HepG2 (cell line): ENCODE results near the gene C20orf96. TPM values are rescaled to one million over a fixed set of nuclear protein-coding genes. Genes with fewer than 3 reads are reported as not detected.
A peak's percentile ranks its signal among the peaks of the same experiment; 100 is the strongest.

ENCODE experiments used
- CHCHD3 ChIP-seq: sonication (generic); formaldehyde crosslinking; IDR thresholded peaks from 2 replicates; pipeline ENCODE4 v1.8.0; 2022; ENCODE audit warnings: mild to moderate bottlenecking, missing genetic modification reagents, moderate library complexity
- DPF2 ChIP-seq: sonication (generic); formaldehyde crosslinking; IDR thresholded peaks from 2 replicates; pipeline ENCODE4 v1.4.0; 2020; ENCODE audit warnings: mild to moderate bottlenecking, low read depth, missing genetic modification reagents, borderline replicate concordance
- HDAC1 ChIP-seq: sonication (generic); formaldehyde crosslinking; IDR thresholded peaks from 2 replicates; pipeline ENCODE4 v1.5.1; 2020; ENCODE audit warnings: mild to moderate bottlenecking, missing genetic modification reagents
- JUND ChIP-seq: sonication (generic); formaldehyde crosslinking; IDR thresholded peaks from 2 replicates; pipeline ENCODE4 v1.8.0; 2022; ENCODE audit warnings: mild to moderate bottlenecking, missing genetic modification reagents
- KDM2A ChIP-seq: sonication (generic); formaldehyde crosslinking; IDR thresholded peaks from 2 replicates; pipeline ENCODE4 v1.4.0; 2020; ENCODE audit warnings: low read depth, missing genetic modification reagents, borderline replicate concordance
- PAF1 ChIP-seq: IDR thresholded peaks from 2 replicates; pipeline ENCODE4 v1.6.1; 2016; ENCODE audit warnings: missing genetic modification reagents, missing compliant biosample characterization
- SSRP1 ChIP-seq: IDR thresholded peaks from 2 replicates; pipeline ENCODE4 v1.6.1; 2016; ENCODE audit warnings: control low read depth
- TFDP1 ChIP-seq: IDR thresholded peaks from 2 replicates; pipeline ENCODE4 v1.6.1; 2016; ENCODE audit warnings: missing compliant biosample characterization, missing genetic modification reagents, borderline replicate concordance
- ZFX ChIP-seq: sonication (generic); formaldehyde crosslinking; IDR thresholded peaks from 2 replicates; pipeline ENCODE4 v1.4.0; 2020; ENCODE audit warnings: mild to moderate bottlenecking, low read depth, missing genetic modification reagents, moderate library complexity
- ZNF512B ChIP-seq: sonication (generic); formaldehyde crosslinking; IDR thresholded peaks from 2 replicates; pipeline ENCODE4 v1.5.1; 2020; ENCODE audit warnings: missing genetic modification reagents, mild to moderate bottlenecking, borderline replicate concordance
- ZNF530 ChIP-seq: sonication (generic); formaldehyde crosslinking; IDR thresholded peaks from 2 replicates; pipeline ENCODE4 v1.5.0; 2020; ENCODE audit warnings: low read depth, mild to moderate bottlenecking, missing genetic modification reagents
- ZNF776 ChIP-seq: sonication (generic); formaldehyde crosslinking; IDR thresholded peaks from 2 replicates; pipeline ENCODE4 v1.4.0; 2020; ENCODE audit warnings: mild to moderate bottlenecking, missing genetic modification reagents
- ZNF839 ChIP-seq: sonication (generic); formaldehyde crosslinking; IDR thresholded peaks from 2 replicates; pipeline ENCODE4 v1.4.0; 2020; ENCODE audit warnings: missing genetic modification reagents, mild to moderate bottlenecking, borderline replicate concordance
- polyA plus RNA-seq, 8 experiments: library from polyadenylated mRNA; depleted of rRNA in 3 of 8; stranded (reverse) in 7 of 8; unstranded in 1 of 8; fragments of >200 nt; fragmentation: Illumina TruSeq in 4 of 8; extraction: Trizol in 4 of 8; gene quantifications; 2 replicates each; pipeline versions ENCODE4 v1.2.1 to v1.2.3, GENCODE V29; 2011 to 2016; ENCODE audit warnings: low read depth in 4 of 8, missing spikeins in 1 of 8, mixed read lengths in 1 of 8; ENCODE audit not compliant: insufficient read depth in 1 of 8
- total RNA-seq, 5 experiments: library from RNA; depleted of rRNA; stranded (reverse); fragments of >200 nt; fragmentation: Illumina TruSeq; extraction: Trizol; gene quantifications; 2 replicates each; pipeline ENCODE4 v1.2.3, GENCODE V29; 2016; ENCODE audit warnings: low read depth in 1 of 5
- TF ChIP-seq, protein P1 (sequence below): sonication (generic); formaldehyde crosslinking; IDR thresholded peaks from 2 replicates; pipeline ENCODE4 v1.5.1; 2020; ENCODE audit warnings: mild to moderate bottlenecking, moderate library complexity, missing genetic modification reagents
- TF ChIP-seq, protein P2 (sequence below): sonication (generic); formaldehyde crosslinking; IDR thresholded peaks from 2 replicates; pipeline ENCODE4 v1.4.0; 2020; ENCODE audit warnings: missing genetic modification reagents

Gene C20orf96
- total and polyA plus RNA-seq, 2 of the 13 experiments (the other 11 are each of a cell fraction or from before 2014, with no cell fraction given), result 3.8 to 20.6 TPM

- TF ChIP-seq, protein P1, sequence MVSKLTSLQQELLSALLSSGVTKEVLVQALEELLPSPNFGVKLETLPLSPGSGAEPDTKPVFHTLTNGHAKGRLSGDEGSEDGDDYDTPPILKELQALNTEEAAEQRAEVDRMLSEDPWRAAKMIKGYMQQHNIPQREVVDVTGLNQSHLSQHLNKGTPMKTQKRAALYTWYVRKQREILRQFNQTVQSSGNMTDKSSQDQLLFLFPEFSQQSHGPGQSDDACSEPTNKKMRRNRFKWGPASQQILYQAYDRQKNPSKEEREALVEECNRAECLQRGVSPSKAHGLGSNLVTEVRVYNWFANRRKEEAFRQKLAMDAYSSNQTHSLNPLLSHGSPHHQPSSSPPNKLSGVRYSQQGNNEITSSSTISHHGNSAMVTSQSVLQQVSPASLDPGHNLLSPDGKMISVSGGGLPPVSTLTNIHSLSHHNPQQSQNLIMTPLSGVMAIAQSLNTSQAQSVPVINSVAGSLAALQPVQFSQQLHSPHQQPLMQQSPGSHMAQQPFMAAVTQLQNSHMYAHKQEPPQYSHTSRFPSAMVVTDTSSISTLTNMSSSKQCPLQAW (CRISPR knock-in tag), result peak; percentile 37; the same call in 1 of the 2 replicates
- peak; percentile 95; the same call in 1 of the 2 replicates for TF ChIP-seq ZNF839 (CRISPR knock-in tag)
- peak; percentile 77 for TF ChIP-seq HDAC1 (CRISPR knock-in tag)
- peak; percentile 63 for TF ChIP-seq TFDP1 (CRISPR knock-in tag)
- TF ChIP-seq DPF2 (CRISPR knock-in tag), result 0 out of 2 replicates have a peak, but pooled peaks have one; percentile 47
- 0 out of 2 replicates have a peak, but pooled peaks have one; percentile 46 for TF ChIP-seq PAF1 (CRISPR knock-in tag)
- TF ChIP-seq, protein P2, sequence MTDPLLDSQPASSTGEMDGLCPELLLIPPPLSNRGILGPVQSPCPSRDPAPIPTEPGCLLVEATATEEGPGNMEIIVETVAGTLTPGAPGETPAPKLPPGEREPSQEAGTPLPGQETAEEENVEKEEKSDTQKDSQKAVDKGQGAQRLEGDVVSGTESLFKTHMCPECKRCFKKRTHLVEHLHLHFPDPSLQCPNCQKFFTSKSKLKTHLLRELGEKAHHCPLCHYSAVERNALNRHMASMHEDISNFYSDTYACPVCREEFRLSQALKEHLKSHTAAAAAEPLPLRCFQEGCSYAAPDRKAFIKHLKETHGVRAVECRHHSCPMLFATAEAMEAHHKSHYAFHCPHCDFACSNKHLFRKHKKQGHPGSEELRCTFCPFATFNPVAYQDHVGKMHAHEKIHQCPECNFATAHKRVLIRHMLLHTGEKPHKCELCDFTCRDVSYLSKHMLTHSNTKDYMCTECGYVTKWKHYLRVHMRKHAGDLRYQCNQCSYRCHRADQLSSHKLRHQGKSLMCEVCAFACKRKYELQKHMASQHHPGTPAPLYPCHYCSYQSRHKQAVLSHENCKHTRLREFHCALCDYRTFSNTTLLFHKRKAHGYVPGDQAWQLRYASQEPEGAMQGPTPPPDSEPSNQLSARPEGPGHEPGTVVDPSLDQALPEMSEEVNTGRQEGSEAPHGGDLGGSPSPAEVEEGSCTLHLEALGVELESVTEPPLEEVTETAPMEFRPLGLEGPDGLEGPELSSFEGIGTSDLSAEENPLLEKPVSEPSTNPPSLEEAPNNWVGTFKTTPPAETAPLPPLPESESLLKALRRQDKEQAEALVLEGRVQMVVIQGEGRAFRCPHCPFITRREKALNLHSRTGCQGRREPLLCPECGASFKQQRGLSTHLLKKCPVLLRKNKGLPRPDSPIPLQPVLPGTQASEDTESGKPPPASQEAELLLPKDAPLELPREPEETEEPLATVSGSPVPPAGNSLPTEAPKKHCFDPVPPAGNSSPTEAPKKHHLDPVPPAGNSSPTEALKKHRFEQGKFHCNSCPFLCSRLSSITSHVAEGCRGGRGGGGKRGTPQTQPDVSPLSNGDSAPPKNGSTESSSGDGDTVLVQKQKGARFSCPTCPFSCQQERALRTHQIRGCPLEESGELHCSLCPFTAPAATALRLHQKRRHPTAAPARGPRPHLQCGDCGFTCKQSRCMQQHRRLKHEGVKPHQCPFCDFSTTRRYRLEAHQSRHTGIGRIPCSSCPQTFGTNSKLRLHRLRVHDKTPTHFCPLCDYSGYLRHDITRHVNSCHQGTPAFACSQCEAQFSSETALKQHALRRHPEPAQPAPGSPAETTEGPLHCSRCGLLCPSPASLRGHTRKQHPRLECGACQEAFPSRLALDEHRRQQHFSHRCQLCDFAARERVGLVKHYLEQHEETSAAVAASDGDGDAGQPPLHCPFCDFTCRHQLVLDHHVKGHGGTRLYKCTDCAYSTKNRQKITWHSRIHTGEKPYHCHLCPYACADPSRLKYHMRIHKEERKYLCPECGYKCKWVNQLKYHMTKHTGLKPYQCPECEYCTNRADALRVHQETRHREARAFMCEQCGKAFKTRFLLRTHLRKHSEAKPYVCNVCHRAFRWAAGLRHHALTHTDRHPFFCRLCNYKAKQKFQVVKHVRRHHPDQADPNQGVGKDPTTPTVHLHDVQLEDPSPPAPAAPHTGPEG, result peak; percentile 28
- TF ChIP-seq ZFX (CRISPR knock-in tag), result peak; percentile 4; the same call in 1 of the 2 replicates
- TF ChIP-seq ZNF512B (CRISPR knock-in tag), result no peak
- peak; percentile 67 for TF ChIP-seq KDM2A (CRISPR knock-in tag)
- TF ChIP-seq JUND (CRISPR knock-in tag), result no peak
- TF ChIP-seq ZNF776 (CRISPR knock-in tag), result peak; percentile 62; the same call in 1 of the 2 replicates
- peak; percentile 87 for TF ChIP-seq CHCHD3 (CRISPR knock-in tag)
- TF ChIP-seq SSRP1 (CRISPR knock-in tag), result no peak
- 0 out of 2 replicates have a peak, but pooled peaks have one; percentile 17 for TF ChIP-seq ZNF530 (CRISPR knock-in tag)
Measured at GRCh38 chr20:297925-298775, 7.6 kb upstream of the C20orf96 start (continued).
